Fibroblast of pulmonary artery (primary cell): ENCODE measurements around the gene VWA8.
"Not testable (repeated sequence)": the region's sequence is repeated elsewhere in the genome, so short reads cannot be mapped to it uniquely, and the experiment has no call there.

Experiments
- DNase-seq: peaks from one replicate; pipeline ENCODE4 v3.0.0-alpha.2; 2010; ENCODE audit warnings: low read depth
- H3K4me3 ChIP-seq: replicated peaks from 2 replicates; pipeline ENCODE4 v1.5.1; 2011; ENCODE audit warnings: low read depth, mild to moderate bottlenecking, control low read depth, low read length, moderate library complexity
- TF ChIP-seq, protein P1 (sequence below): IDR thresholded peaks from 2 replicates; pipeline ENCODE4 v1.5.1; 2011; ENCODE audit warnings: mild to moderate bottlenecking, control low read depth, low read length, inconsistent platforms; ENCODE audit errors: missing control alignments

VWA8 gene

DNA sequence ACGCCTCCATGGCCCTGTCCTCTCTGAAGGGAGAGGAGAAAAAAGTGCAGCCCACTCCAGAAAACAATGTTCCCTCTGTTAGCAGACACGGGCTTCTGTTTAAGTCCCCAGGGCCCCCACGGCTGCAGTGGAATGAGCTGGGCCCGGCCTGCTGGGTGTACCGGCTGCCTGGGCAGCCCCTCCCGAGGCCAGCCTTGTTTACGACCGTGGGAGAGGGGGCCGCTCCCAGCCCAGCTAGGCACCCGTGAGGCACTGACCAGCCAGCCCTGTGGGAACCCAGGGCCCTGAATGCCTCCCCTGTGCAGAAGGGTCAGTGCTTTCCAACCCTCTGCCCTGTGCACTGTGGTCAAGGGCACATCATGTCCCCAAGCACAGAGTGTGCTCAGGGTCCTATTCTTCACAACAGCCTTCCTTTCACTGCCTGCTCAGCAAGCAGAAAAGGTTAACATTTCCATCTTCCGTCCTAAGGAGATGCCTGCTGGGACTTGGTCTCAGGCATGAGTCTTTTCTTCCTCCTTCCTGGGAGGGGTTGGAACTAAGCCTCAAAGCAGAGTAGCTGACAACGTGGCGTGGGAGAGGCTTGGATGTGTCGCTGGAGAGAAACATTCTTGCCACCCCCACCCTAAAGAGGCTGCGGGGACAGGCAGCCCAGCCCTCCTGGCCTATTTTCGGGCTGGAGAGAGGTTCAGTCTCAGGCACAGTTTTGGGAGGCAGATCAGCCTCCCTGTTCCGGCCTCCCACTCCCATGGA, 413.5 kb downstream of the VWA8 start:
- TF ChIP-seq, protein P1, sequence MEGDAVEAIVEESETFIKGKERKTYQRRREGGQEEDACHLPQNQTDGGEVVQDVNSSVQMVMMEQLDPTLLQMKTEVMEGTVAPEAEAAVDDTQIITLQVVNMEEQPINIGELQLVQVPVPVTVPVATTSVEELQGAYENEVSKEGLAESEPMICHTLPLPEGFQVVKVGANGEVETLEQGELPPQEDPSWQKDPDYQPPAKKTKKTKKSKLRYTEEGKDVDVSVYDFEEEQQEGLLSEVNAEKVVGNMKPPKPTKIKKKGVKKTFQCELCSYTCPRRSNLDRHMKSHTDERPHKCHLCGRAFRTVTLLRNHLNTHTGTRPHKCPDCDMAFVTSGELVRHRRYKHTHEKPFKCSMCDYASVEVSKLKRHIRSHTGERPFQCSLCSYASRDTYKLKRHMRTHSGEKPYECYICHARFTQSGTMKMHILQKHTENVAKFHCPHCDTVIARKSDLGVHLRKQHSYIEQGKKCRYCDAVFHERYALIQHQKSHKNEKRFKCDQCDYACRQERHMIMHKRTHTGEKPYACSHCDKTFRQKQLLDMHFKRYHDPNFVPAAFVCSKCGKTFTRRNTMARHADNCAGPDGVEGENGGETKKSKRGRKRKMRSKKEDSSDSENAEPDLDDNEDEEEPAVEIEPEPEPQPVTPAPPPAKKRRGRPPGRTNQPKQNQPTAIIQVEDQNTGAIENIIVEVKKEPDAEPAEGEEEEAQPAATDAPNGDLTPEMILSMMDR, result no peak
- H3K4me3 ChIP-seq, result no peak overlapping the region

DNA sequence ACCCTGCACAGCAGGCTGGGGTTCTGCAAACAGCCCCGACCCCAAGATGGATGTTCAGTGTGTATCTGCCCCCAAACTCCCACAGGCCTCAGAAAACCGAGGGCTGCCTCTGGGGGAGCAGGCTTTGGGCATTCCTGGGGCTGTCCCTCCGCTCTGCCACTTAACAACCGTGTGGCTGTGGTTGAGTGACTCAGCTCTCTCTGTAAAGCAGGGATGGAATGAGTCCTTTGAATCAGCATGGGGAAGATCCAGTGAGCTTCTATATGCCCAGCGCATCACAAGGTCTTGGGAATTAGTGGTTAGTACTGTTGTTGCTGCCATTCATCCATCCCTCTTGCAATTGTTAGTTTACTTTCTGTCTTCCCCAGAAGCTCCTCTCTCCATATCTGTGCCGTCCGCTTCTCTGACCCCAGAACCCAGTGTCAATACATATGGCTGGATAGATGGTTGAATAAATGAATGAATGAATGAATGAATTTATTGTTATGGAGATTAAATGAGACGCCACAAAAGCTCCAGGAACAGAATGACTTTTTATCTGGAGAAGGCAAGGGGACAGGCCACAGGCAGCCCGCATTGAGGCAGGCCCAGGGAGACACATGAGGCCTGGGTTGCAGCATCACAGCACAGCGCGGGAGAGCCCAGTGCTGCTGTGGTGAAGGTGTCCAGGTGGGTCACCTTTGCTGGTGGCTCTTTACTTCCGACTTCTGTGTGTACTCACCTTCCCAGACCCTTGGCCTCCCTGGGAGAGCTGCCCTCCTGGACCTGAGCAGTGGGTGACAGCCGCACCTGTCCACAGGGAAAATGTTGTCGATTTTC, 414.3 kb downstream of the VWA8 start:
- DNase-seq, result peak; percentile 24
- no peak overlapping the region for H3K4me3 ChIP-seq
- TF ChIP-seq, protein P1, result no peak

More for the DNA sequence above, 413.5 kb downstream of the VWA8 start:
- DNase-seq, result peak; percentile 7

DNA sequence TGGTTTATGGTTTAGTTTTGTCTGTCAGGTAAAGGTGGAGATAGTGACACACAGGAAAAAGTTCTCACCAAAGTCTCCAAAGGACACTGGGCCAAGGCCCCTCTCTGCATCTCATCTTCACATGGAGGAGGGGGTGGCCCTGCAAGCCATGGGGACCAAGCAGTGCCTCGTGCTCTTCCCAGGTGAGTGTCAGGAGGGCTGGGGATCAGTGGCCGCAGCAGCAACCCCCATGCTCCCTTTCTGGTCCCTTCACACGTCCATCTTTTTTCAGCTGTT, 415.5 kb downstream of the VWA8 start:
- DNase-seq, result no peak
- TF ChIP-seq, protein P1, result no peak
- H3K4me3 ChIP-seq, result no peak overlapping the region

- TF ChIP-seq, protein P1, result no peak
- H3K4me3 ChIP-seq, result no peak overlapping the region
- no peak for DNase-seq
Measured at GRCh38 chr13:41543664-41544300, 417.1 kb downstream of the VWA8 start.

DNA sequence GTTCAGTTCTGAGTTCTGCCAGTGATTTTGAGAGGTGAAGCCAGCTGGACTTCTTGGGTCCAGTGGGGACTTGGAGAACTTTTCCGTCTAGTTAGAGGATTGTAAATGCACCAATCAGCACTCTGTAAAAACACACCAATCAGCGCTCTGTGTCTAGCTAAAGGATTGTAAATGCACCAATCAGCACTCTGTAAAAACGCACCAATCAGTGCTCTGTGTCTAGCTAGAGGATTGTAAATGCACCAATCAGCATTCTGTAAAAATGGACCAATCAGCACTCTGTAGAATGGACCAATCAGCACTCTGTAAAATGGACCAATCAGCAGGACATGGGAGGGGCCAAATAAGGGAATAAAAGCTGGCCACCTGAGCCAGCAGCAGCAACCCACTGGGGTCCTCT, 418.1 kb downstream of the VWA8 start:
- not testable (repeated sequence) for H3K4me3 ChIP-seq, DNase-seq

GRCh38 chr13:41542281-41542680, 418.6 kb downstream of the VWA8 start:
- DNase-seq, result no peak
- TF ChIP-seq, protein P1, result no peak
- no peak overlapping the region for H3K4me3 ChIP-seq

DNA sequence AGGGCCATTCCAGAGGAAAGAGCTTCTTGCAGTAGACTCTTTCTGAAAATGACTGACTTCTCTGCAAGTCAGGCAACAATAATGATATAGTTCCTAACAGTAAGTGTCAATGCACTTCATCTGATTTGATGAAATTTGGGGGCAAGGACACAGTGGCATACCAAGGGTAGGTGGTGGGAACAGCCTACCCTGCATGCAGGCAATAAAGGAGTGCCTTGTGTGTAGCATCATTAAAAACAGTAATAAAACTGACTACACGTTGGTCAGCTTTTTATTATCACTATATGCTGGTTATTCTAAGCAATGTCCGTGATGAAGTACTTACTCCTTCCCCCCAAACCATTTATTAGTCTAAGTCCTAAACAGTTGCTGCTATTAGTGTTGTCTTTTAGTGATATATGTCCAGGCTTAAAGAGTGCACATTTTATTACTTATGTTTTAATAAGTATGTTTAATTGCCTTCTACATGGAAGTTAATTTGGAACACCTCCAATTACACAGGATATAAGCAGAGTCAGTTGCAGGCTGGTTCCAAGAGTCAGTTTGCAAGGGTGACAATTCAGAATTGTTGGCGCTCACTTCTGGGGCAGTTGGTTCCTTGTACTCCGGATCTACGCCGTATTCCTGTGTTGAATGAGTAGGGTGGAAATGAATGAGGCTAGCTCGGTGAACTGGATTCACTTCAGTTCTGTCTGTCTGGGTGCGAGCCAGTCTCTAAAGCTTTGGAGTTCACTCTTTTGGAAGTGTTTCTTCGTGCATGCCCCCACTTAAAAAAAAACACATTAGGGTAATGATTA, 419.6 kb downstream of the VWA8 start:
- TF ChIP-seq, protein P1, result no peak
- no peak overlapping the region for H3K4me3 ChIP-seq
- DNase-seq, result no peak

DNA sequence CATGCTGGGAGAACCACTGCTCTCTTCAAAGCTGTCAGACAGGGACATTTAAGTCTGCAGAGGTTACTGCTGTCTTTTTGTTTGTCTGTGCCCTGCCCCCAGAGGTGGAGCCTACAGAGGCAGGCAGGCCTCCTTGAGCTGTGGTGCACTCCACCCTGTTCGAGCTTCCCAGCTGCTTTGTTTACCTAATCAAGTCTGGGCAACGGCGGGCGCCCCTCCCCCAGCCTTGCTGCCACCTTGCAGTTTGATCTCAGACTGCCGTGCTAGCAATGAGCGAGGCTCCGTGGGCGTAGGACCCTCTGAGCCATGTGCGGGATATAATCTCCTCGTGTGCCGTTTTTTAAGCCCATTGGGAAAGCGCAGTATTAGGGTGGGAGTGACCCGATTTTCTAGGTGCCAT, 420.7 kb downstream of the VWA8 start:
- DNase-seq, H3K4me3 ChIP-seq: not testable (repeated sequence)
